ENCODE results near the gene RSPRY1.

RSPRY1 gene

DNA sequence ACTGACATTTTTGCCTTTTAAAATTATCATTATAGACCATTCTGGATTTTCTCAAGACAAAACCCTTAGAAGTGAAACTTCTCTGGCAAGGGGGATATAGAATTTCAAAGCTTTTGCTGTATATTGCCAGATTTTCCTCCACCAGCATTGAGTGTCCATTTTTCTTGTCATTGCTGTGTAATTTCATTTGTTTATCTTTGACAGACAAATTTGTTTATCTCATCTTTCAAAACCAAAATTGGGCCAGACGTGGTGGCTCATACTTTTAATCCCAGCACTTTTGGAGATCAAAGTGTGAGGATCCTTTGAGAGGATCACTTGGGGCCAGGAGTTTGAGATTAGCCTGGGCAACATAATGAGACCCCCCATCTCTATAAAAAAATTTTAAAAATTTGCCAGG, 43.0 kb downstream of the RSPRY1 start:
- H3K4ac ChIP-seq (ENCODE audit: low read depth in 1 of 2, low read length in 2 of 2), result no peak overlapping the region
- H3K79me1 ChIP-seq (replicated peaks; ENCODE audit: low read length, poor library complexity, severe bottlenecking), result peaks cover 19% of the 10 kb centered on the region
- no peak overlapping the region for H2BK15ac ChIP-seq (ENCODE audit: low read depth, poor library complexity, severe bottlenecking)
- no peak overlapping the region for H2BK12ac ChIP-seq (ENCODE audit: low read length in 2 of 2)
- H3K9ac ChIP-seq (ENCODE audit: low read length), result no peak overlapping the region
- H3K27me3 ChIP-seq (ENCODE audit: control insufficient read depth in 1 of 2, insufficient read depth in 1 of 2, low read length in 2 of 2), result no peaks in the 10 kb centered on the region
- H3K4me2 ChIP-seq (ENCODE audit: low read length, poor library complexity, severe bottlenecking), result no peak overlapping the region
- no peak overlapping the region for H3K14ac ChIP-seq (ENCODE audit: low read length in 2 of 2)
- no peak overlapping the region for H2AK5ac ChIP-seq (ENCODE audit: low read length, severe bottlenecking)
- peaks cover 23 to 91% of the 10 kb centered on the region in 2 experiments for H3K36me3 ChIP-seq (ENCODE audit: control insufficient read depth in 1 of 2, insufficient read depth in 2 of 2, low read depth in 1 of 2, low read length in 2 of 2)
- H3K9me3 ChIP-seq (ENCODE audit: control insufficient read depth, low read length), result no peaks in the 10 kb centered on the region
- no peak overlapping the region for H4K8ac ChIP-seq (ENCODE audit: low read length)
- no CpG with 5 or more reads among the region's 1 CpG for WGBS
- H3K27ac ChIP-seq (ENCODE audit: low read length, poor library complexity, severe bottlenecking), result no peak overlapping the region
- no peak overlapping the region for H3K18ac ChIP-seq (ENCODE audit: low read depth in 1 of 2, low read length in 2 of 2)
- H3K4me1 ChIP-seq (ENCODE audit: control insufficient read depth, insufficient read depth, low read depth, low read length), result peaks cover 3% of the 10 kb centered on the region
- no peak overlapping the region for H2AFZ ChIP-seq (ENCODE audit: low read depth, low read length)
- DNase-seq, result no peak
- H2BK120ac ChIP-seq (ENCODE audit: low read depth, low read length), result no peak overlapping the region
- no peak overlapping the region for H4K91ac ChIP-seq (ENCODE audit: low read length)
- no peak overlapping the region for H3K23ac ChIP-seq (ENCODE audit: low read length in 2 of 2)
- H3K4me3 ChIP-seq (ENCODE audit: insufficient read depth in 1 of 2, low read depth in 1 of 2, low read length in 2 of 2), result no peak overlapping the region
- H2BK5ac ChIP-seq (ENCODE audit: low read depth, low read length, poor library complexity, severe bottlenecking), result no peak overlapping the region

DNA sequence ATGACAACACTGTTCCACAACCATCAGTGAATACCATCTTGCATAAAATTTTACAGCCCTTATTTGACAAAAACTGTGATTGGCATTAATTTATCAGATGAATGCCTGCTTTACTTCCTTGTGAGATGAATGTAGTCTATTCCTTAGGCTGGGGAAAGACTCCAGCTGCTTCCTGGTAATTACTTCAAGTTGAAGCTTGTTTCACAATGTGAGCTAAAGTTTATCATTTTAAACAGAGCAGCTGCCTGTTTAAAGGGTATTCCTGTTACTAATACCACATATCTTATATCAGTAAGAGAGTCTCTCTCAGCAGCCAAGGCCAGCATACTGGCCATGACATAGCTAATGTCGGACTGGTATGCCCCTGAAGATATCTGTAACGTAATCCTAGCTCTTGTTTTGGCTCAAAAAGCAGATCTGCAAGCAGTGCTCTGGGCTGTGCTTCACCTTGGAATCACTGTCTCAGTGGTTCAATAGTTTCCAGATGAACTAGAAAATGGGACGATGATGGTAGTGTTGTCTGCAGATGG, 45.8 kb downstream of the RSPRY1 start:
- Histone ChIP-seq H3K14ac (ENCODE audit: low read length in 2 of 2) (no peak overlapping the region), H3K9ac (ENCODE audit: low read length) (no peak overlapping the region), H2AK5ac (ENCODE audit: low read length, severe bottlenecking) (no peak overlapping the region), H2BK120ac (ENCODE audit: low read depth, low read length) (no peak overlapping the region), H3K23ac (ENCODE audit: low read length in 2 of 2) (no peak overlapping the region), H2AFZ (ENCODE audit: low read depth, low read length) (no peak overlapping the region), H3K4me3 (ENCODE audit: insufficient read depth in 1 of 2, low read depth in 1 of 2, low read length in 2 of 2) (no peak overlapping the region), H3K9me3 (ENCODE audit: control insufficient read depth, low read length) (no peaks in the 10 kb centered on the region), H2BK12ac (ENCODE audit: low read length in 2 of 2) (no peak overlapping the region), H4K8ac (ENCODE audit: low read length) (no peak overlapping the region), H3K27me3 (ENCODE audit: control insufficient read depth in 1 of 2, insufficient read depth in 1 of 2, low read length in 2 of 2) (no peaks in the 10 kb centered on the region), H3K4me1 (ENCODE audit: control insufficient read depth, insufficient read depth, low read depth, low read length) (peaks cover 4% of the 10 kb centered on the region), H2BK15ac (ENCODE audit: low read depth, poor library complexity, severe bottlenecking) (no peak overlapping the region), H3K79me1 (replicated peaks; ENCODE audit: low read length, poor library complexity, severe bottlenecking) (peaks cover 12% of the 10 kb centered on the region), H4K91ac (ENCODE audit: low read length) (no peak overlapping the region), H3K27ac (ENCODE audit: low read length, poor library complexity, severe bottlenecking) (no peak overlapping the region), H2BK5ac (ENCODE audit: low read depth, low read length, poor library complexity, severe bottlenecking) (no peak overlapping the region), H3K18ac (ENCODE audit: low read depth in 1 of 2, low read length in 2 of 2) (no peak overlapping the region), H3K36me3 (ENCODE audit: control insufficient read depth in 1 of 2, insufficient read depth in 2 of 2, low read depth in 1 of 2, low read length in 2 of 2) (peaks cover 22 to 91% of the 10 kb centered on the region in 2 experiments), H3K4ac (ENCODE audit: low read depth in 1 of 2, low read length in 2 of 2) (no peak overlapping the region), H3K4me2 (ENCODE audit: low read length, poor library complexity, severe bottlenecking) (no peak overlapping the region)
- no peak for DNase-seq
- 97% methylated on average over 3 of the region's 3 CpGs for WGBS

DNA sequence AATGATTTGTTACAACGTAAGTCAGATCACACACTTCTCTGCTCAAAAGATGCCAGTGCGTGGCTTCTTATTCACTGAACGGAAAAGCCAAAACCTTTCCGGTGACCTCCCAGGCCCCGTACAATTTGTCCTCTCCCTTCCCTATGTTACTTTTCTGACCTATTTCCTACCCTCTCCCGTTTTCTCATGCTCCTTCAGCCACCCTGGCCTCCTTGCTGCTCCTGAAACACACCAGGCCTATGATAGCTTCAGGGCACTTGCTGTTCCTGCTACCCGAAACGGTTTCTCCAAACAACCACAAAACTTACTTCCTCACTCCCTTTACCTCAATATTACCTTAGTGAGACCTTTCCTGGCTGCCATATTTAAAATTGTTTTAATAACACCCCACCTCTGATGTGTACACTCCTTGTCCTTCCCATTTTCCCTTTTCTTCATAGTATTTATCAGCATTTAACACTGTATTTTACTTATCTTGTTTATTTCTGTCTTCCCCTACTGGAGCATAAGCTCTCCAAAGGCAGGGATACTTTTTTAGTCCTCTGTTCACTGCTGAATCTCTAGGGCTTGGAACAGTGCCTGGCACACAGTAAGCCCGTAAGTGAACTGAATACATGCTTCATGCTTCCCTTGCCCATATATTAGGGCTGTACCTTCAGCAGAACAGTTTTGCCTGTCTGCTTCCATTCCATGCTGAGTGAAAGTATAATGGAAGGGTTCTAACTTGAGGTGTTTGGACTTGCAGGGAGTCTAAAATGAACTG, 48.0 kb downstream of the RSPRY1 start:
- H2AFZ ChIP-seq (ENCODE audit: low read depth, low read length), result no peak overlapping the region
- no peak overlapping the region for H4K8ac ChIP-seq (ENCODE audit: low read length)
- H3K18ac ChIP-seq (ENCODE audit: low read depth in 1 of 2, low read length in 2 of 2), result no peak overlapping the region
- no peak overlapping the region for H4K91ac ChIP-seq (ENCODE audit: low read length)
- H2BK120ac ChIP-seq (ENCODE audit: low read depth, low read length), result no peak overlapping the region
- no peak overlapping the region for H3K4me3 ChIP-seq (ENCODE audit: insufficient read depth in 1 of 2, low read depth in 1 of 2, low read length in 2 of 2)
- WGBS, result 95% methylated on average over 9 of the region's 9 CpGs
- no peak overlapping the region for H3K4ac ChIP-seq (ENCODE audit: low read depth in 1 of 2, low read length in 2 of 2)
- no peak overlapping the region for H2BK12ac ChIP-seq (ENCODE audit: low read length in 2 of 2)
- no peak overlapping the region for H2BK5ac ChIP-seq (ENCODE audit: low read depth, low read length, poor library complexity, severe bottlenecking)
- no peak overlapping the region for H3K9ac ChIP-seq (ENCODE audit: low read length)
- peaks cover 20 to 90% of the 10 kb centered on the region in 2 experiments for H3K36me3 ChIP-seq (ENCODE audit: control insufficient read depth in 1 of 2, insufficient read depth in 2 of 2, low read depth in 1 of 2, low read length in 2 of 2)
- DNase-seq, result no peak
- H3K27ac ChIP-seq (ENCODE audit: low read length, poor library complexity, severe bottlenecking), result no peak overlapping the region
- peaks cover 2% of the 10 kb centered on the region for H3K4me1 ChIP-seq (ENCODE audit: control insufficient read depth, insufficient read depth, low read depth, low read length)
- H3K14ac ChIP-seq (ENCODE audit: low read length in 2 of 2), result no peak overlapping the region
- H3K4me2 ChIP-seq (ENCODE audit: low read length, poor library complexity, severe bottlenecking), result no peak overlapping the region
- H3K27me3 ChIP-seq (ENCODE audit: control insufficient read depth in 1 of 2, insufficient read depth in 1 of 2, low read length in 2 of 2), result no peaks in the 10 kb centered on the region
- H3K9me3 ChIP-seq (ENCODE audit: control insufficient read depth, low read length), result no peaks in the 10 kb centered on the region
- no peak overlapping the region for H2BK15ac ChIP-seq (ENCODE audit: low read depth, poor library complexity, severe bottlenecking)
- H2AK5ac ChIP-seq (ENCODE audit: low read length, severe bottlenecking), result no peak overlapping the region
- H3K23ac ChIP-seq (ENCODE audit: low read length in 2 of 2), result no peak overlapping the region
- H3K79me1 ChIP-seq (replicated peaks; ENCODE audit: low read length, poor library complexity, severe bottlenecking), result peaks cover 12% of the 10 kb centered on the region

DNA sequence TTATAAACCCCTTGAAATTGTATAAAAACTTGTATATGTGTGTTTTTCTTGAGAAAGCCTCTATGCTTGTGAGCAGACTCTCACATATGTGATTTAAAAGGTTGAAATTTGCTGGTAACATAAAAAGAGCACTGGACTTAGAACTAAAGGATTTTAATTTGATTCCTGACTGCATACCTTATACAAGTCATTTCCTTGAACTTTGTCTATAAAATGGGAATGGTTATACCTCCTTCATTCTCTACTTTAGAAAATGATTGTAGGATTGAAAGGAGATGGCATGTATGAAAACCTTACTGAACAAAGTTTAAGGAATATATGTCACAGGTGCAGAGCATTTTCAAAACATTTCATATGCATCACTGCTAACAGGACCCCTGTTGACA, 48.6 kb downstream of the RSPRY1 start:
- no peak overlapping the region for H3K9ac ChIP-seq (ENCODE audit: low read length)
- no peak overlapping the region for H2BK15ac ChIP-seq (ENCODE audit: low read depth, poor library complexity, severe bottlenecking)
- no peak overlapping the region for H4K8ac ChIP-seq (ENCODE audit: low read length)
- H2BK120ac ChIP-seq (ENCODE audit: low read depth, low read length), result no peak overlapping the region
- no peak overlapping the region for H3K4ac ChIP-seq (ENCODE audit: low read depth in 1 of 2, low read length in 2 of 2)
- DNase-seq, result no peak
- H3K36me3 ChIP-seq (ENCODE audit: control insufficient read depth in 1 of 2, insufficient read depth in 2 of 2, low read depth in 1 of 2, low read length in 2 of 2), result peaks cover 20 to 92% of the 10 kb centered on the region in 2 experiments
- no peaks in the 10 kb centered on the region for H3K27me3 ChIP-seq (ENCODE audit: control insufficient read depth in 1 of 2, insufficient read depth in 1 of 2, low read length in 2 of 2)
- H4K91ac ChIP-seq (ENCODE audit: low read length), result no peak overlapping the region
- H2AFZ ChIP-seq (ENCODE audit: low read depth, low read length), result no peak overlapping the region
- peaks cover 2% of the 10 kb centered on the region for H3K4me1 ChIP-seq (ENCODE audit: control insufficient read depth, insufficient read depth, low read depth, low read length)
- no peak overlapping the region for H3K4me3 ChIP-seq (ENCODE audit: insufficient read depth in 1 of 2, low read depth in 1 of 2, low read length in 2 of 2)
- no peak overlapping the region for H3K14ac ChIP-seq (ENCODE audit: low read length in 2 of 2)
- H2BK5ac ChIP-seq (ENCODE audit: low read depth, low read length, poor library complexity, severe bottlenecking), result no peak overlapping the region
- H3K4me2 ChIP-seq (ENCODE audit: low read length, poor library complexity, severe bottlenecking), result no peak overlapping the region
- no peak overlapping the region for H3K23ac ChIP-seq (ENCODE audit: low read length in 2 of 2)
- H3K9me3 ChIP-seq (ENCODE audit: control insufficient read depth, low read length), result no peaks in the 10 kb centered on the region
- H3K79me1 ChIP-seq (replicated peaks; ENCODE audit: low read length, poor library complexity, severe bottlenecking), result peaks cover 12% of the 10 kb centered on the region
- no peak overlapping the region for H2AK5ac ChIP-seq (ENCODE audit: low read length, severe bottlenecking)
- no peak overlapping the region for H3K18ac ChIP-seq (ENCODE audit: low read depth in 1 of 2, low read length in 2 of 2)
- H3K27ac ChIP-seq (ENCODE audit: low read length, poor library complexity, severe bottlenecking), result no peak overlapping the region
- H2BK12ac ChIP-seq (ENCODE audit: low read length in 2 of 2), result no peak overlapping the region

Measured in mesenchymal stem cell (in vitro differentiated cells and primary cell).